Gastroesophageal sphincter (tissue), 4 donors: ENCODE measurements around the gene MAP2K6. TPM values are rescaled to one million over a fixed set of nuclear protein-coding genes. Genes with fewer than 3 reads are reported as not detected.
A peak's percentile ranks its signal among the peaks of the same experiment; 100 is the strongest.

Experiments
- ATAC-seq: fragments of 150-250 bp; one replicate; pipeline ENCODE4 v1.9.1; 2016; ENCODE audit warnings: mild to moderate bottlenecking, moderate library complexity
- H3K27ac ChIP-seq, 4 donors: fragments of 200-600 bp; sonication (generic) in 3 of 4; 1 replicate in 3 of 4; 2 replicates in 1 of 4; pipeline ENCODE4 v1.5.1; 2016 to 2019
- H3K27me3 ChIP-seq: fragments of 200-600 bp; sonication (generic); one replicate; pipeline ENCODE4 v1.5.1; 2019
- H3K36me3 ChIP-seq, 2 donors: fragments of 200-600 bp; sonication (generic); one replicate each; pipeline ENCODE4 v1.5.1; 2019; ENCODE audit warnings: control low read depth in 1 of 2
- H3K4me1 ChIP-seq, 3 donors: fragments of 200-600 bp; sonication (generic); 1 replicate in 2 of 3; 2 replicates in 1 of 3; pipeline ENCODE4 v1.5.1; 2016 to 2019; ENCODE audit warnings: control low read depth in 2 of 3
- H3K4me3 ChIP-seq, 2 donors: fragments of 200-600 bp; sonication (generic); one replicate each; pipeline ENCODE4 v1.5.1; 2019; ENCODE audit warnings: mild to moderate bottlenecking in 1 of 2, moderate library complexity in 1 of 2
- H3K9me3 ChIP-seq, 3 donors: fragments of 200-600 bp; sonication (generic); one replicate each; pipeline ENCODE4 v1.5.1; 2017 to 2019; ENCODE audit warnings: control low read depth in 2 of 3
- CTCF ChIP-seq, 4 experiments: fragments of 200-600 bp in 2 of 4; fragments of 450-650 bp in 2 of 4; sonication (generic) in 1 of 4; IDR thresholded peaks; one replicate each; pipeline ENCODE4 v1.5.1; 2017 to 2019; ENCODE audit warnings: antibody characterized with exemption in 4 of 4, mild to moderate bottlenecking in 2 of 4, moderate library complexity in 2 of 4
- EP300 ChIP-seq: sonication (generic); formaldehyde crosslinking; IDR thresholded peaks from one replicate; pipeline ENCODE4 v1.6.1; 2017; ENCODE audit warnings: antibody characterized with exemption, mild to moderate bottlenecking
- POLR2A ChIP-seq, 2 donors: fragments of 450-650 bp; IDR thresholded peaks; one replicate each; pipeline ENCODE4 v1.6.1; 2017; ENCODE audit warnings: antibody characterized with exemption in 2 of 2, mild to moderate bottlenecking in 2 of 2, moderate library complexity in 1 of 2
- POLR2AphosphoS5 ChIP-seq: sonication (generic); formaldehyde crosslinking; IDR thresholded peaks from one replicate; pipeline ENCODE4 v1.6.1; 2017; ENCODE audit warnings: antibody characterized with exemption
- WGBS, 2 donors: methylation state at CpG; one replicate each; pipeline ENCODE4 v1.1.5; 2018; ENCODE audit warnings: low coverage in 1 of 2; 5-methylcytosine and 5-hydroxymethylcytosine counted together
- total RNA-seq, 4 donors: library from RNA; depleted of rRNA; stranded (reverse); fragments of >200 nt; gene quantifications; one replicate each; pipeline ENCODE4 v1.1.0, GENCODE V29; 2016

MAP2K6 gene
- total RNA-seq = 1 to 10 TPM in 3 of 4 donors, under 1 TPM in 1; 0.69 to 8.7 (median 2.4) TPM

- H3K36me3 ChIP-seq = no peaks in the 10 kb centered on the region
- TF ChIP-seq CTCF (IDR thresholded peaks at IDR 0.05) = no peak
- no peak for TF ChIP-seq POLR2AphosphoS5
- no peak for TF ChIP-seq POLR2A (IDR thresholded peaks at IDR 0.05)
- TF ChIP-seq EP300 = no peak
- peak; percentile 94 for ATAC-seq
- peak within 1 kb of the TSS; percentile 50 to 57 for H3K4me3 ChIP-seq
- H3K27ac ChIP-seq = peak within 1 kb of the TSS in 3 of 4 donors; percentile 59 to 73 (median 62)
- no peaks in the 10 kb centered on the region for H3K27me3 ChIP-seq
- no peaks in the 10 kb centered on the region for H3K9me3 ChIP-seq
- WGBS, 2 donors = 0% methylated on average over 5 to 27 of the region's 27 CpGs
- peaks cover 6 to 47% (median 8%) of the 10 kb centered on the region in 3 donors for H3K4me1 ChIP-seq
These were observed at the start of gene MAP2K6 for GRCh38 chr17:69414408-69415274. Gene MAP2K6, plus strand, starts transcription at chr17:69414697. Its CDS starts 288 bp downstream, at chr17:69414985.

DNA sequence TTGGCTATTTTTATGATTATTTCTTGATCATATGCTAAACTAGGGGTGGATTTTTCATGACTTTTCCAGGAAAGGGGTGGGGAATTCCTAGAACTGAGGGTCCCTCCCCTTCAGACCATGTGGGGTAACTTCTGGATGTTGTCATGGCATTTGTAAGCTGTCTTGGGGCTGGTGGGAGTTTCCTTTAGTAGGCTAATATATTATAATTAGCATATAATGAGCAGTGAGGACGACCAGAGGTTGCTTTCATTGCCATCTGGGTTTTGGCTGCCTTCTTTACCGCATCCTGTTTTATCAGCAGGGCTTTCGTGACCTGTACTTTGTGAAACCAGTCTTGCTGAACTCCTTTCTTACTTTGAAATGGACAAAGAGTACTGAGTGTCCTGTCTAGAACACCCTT is 47.2 kb upstream of the MAP2K6 start:
- no peak for TF ChIP-seq CTCF (IDR thresholded peaks at IDR 0.05)
- TF ChIP-seq POLR2A (IDR thresholded peaks at IDR 0.05) = no peak
- TF ChIP-seq EP300 = no peak
- no peak for TF ChIP-seq POLR2AphosphoS5

DNA sequence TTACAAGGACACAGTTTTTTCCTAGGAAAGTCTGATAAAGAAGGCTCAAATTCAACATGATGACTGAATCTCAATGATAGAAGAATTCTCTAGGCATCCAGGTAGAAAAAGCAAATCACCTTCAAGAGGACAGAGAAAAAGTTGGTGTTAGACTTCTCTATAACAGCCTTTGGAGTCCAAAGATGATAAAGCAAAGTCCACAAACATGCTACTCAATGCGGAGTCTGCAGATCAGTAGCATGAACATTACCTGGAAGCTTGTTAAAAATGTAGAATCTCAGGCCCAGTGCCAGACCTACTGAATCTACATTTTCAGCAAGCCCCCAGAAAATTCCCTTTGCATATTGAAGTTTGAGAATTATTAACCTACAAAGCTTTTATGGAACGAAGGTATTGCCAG is 41.4 kb upstream of the MAP2K6 start:
- H3K9me3 ChIP-seq = no peaks in the 10 kb centered on the region
- ATAC-seq = no peak
- H3K4me1 ChIP-seq = no peaks in the 10 kb centered on the region
- 91 to 93% methylated on average over 2 of the region's 2 CpGs for WGBS, 2 donors
- H3K27me3 ChIP-seq = no peaks in the 10 kb centered on the region
- TF ChIP-seq EP300 (no peak), POLR2A (IDR thresholded peaks at IDR 0.05) (no peak), CTCF (IDR thresholded peaks at IDR 0.05) (no peak), POLR2AphosphoS5 (no peak)
- H3K36me3 ChIP-seq = no peaks in the 10 kb centered on the region
- H3K4me3 ChIP-seq = no peak overlapping the region
- no peak overlapping the region for H3K27ac ChIP-seq

More for the DNA sequence above, 47.2 kb upstream of the MAP2K6 start:
- H3K4me3 ChIP-seq = no peak overlapping the region
- H3K9me3 ChIP-seq = no peaks in the 10 kb centered on the region
- WGBS, 2 donors = 73% methylated on average over 3 of the region's 3 CpGs
- H3K4me1 ChIP-seq = no peaks in the 10 kb centered on the region
- H3K27ac ChIP-seq = no peak overlapping the region
- no peaks in the 10 kb centered on the region for H3K36me3 ChIP-seq
- ATAC-seq = no peak
- H3K27me3 ChIP-seq = no peaks in the 10 kb centered on the region

DNA sequence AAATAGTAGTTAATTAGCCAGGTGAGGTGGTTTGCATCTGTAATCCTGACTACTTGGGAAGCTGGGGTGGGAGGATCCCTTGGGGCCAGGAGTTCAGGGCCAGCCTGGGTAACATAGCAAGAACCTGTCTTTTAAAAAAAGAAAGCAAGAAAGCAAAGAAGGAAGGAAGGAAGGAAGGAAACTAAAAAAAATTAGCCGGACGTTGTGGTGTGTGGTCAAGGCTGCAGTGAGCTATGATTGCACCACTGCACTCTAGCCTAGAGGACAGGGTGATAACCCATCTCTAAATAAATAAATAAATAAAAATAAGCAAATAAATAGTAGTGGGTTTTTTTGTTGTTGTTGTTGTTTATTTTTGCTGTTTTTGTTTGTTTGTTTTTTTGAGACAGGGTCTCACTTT is 39.3 kb upstream of the MAP2K6 start:
- 36 to 61% methylated on average over 2 of the region's 2 CpGs for WGBS, 2 donors
- TF ChIP-seq POLR2AphosphoS5 = no peak
- no peak for TF ChIP-seq POLR2A (IDR thresholded peaks at IDR 0.05)
- no peak for TF ChIP-seq EP300
- TF ChIP-seq CTCF (IDR thresholded peaks at IDR 0.05) = no peak
- no peak overlapping the region for H3K4me3 ChIP-seq
- H3K4me1 ChIP-seq = no peaks in the 10 kb centered on the region
- ATAC-seq = no peak
- no peak overlapping the region for H3K27ac ChIP-seq
- no peaks in the 10 kb centered on the region for H3K36me3 ChIP-seq
- no peaks in the 10 kb centered on the region for H3K9me3 ChIP-seq
- no peaks in the 10 kb centered on the region for H3K27me3 ChIP-seq
